Heart left ventricle (tissue), 13 donors: ENCODE results near the gene CYP4F22.
"Not testable (repeated sequence)": the region's sequence is repeated elsewhere in the genome, so short reads cannot be mapped to it uniquely, and the experiment has no call there.

Experiments used
- POLR2A ChIP-seq, 2 donors: fragments of 450-650 bp; IDR thresholded peaks; one replicate each; pipeline ENCODE4 v1.6.1; 2017; ENCODE audit warnings: antibody characterized with exemption in 2 of 2, mild to moderate bottlenecking in 2 of 2, moderate library complexity in 2 of 2
- TF ChIP-seq, protein P1 (sequence below), 12 donors: fragments of 200-600 bp; sonication (generic) in 4 of 12; IDR thresholded peaks; one replicate each; pipeline versions ENCODE4 v1.5.0 to v1.8.0; 2018 to 2022; ENCODE audit warnings: antibody characterized with exemption in 12 of 12, mild to moderate bottlenecking in 5 of 12
- donor health status: ischemic (EF 13 %, LVEDD 7.1; RV severe dilation, severe dysfunction).
- donor health status: DM: no; HTN: yes; CAD: no.
- donor health status: DM: no; HTN: no; CAD: no.
- donor health status: ischemic (EF 25% LVEDD 6.9; RV normal size, moderate dysfunction).
- donor health status: ischemic (EF 25% LVEDD 5.7; RV mildly dilated, moderate dysfunction).
- donor health status: ischemic (EF 35%, LVEDD 5.7; RV mildly dilated, moderate dysfunction).
- donor health status: nonischemic (EF 11% LVEDD 7.7; RV severe dilation, severe dysfunction).
- donor health status: DM: yes; HTN: yes; CAD: no.
- donor health status: PGD.
- donor health status: ischemic (EF 29% LVEDD 5.4; RV normal size, mild dysfunction).
- donor health status: nonischemic (EF 23%, LVEDD 6.1; RV moderate dilation, normal function).

DNA sequence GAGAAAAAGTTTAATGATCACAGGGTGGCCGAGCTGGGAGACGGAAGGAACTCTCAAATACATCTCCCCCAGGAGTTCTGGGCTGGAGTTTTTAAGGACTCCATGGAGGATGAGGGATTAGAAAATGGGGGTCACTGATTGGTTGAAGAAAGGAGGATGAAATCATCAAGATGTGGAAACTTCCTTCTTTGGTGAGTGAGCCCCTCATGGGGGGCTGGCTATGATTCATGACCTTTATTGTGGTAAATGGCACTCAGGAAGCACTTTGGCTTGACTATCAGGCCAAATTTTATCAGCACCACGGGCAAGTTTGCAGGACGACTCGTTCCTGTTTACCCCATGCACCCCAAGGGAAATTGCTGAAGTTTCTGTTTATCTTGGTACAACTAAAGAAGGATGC lies 84.2 kb downstream of the CYP4F22 start:
- TF ChIP-seq, protein P1, sequence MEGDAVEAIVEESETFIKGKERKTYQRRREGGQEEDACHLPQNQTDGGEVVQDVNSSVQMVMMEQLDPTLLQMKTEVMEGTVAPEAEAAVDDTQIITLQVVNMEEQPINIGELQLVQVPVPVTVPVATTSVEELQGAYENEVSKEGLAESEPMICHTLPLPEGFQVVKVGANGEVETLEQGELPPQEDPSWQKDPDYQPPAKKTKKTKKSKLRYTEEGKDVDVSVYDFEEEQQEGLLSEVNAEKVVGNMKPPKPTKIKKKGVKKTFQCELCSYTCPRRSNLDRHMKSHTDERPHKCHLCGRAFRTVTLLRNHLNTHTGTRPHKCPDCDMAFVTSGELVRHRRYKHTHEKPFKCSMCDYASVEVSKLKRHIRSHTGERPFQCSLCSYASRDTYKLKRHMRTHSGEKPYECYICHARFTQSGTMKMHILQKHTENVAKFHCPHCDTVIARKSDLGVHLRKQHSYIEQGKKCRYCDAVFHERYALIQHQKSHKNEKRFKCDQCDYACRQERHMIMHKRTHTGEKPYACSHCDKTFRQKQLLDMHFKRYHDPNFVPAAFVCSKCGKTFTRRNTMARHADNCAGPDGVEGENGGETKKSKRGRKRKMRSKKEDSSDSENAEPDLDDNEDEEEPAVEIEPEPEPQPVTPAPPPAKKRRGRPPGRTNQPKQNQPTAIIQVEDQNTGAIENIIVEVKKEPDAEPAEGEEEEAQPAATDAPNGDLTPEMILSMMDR (IDR thresholded peaks at IDR 0.05): not testable (repeated sequence)
- TF ChIP-seq POLR2A (IDR thresholded peaks at IDR 0.05): not testable (repeated sequence)
